Lung (tissue), 12 donors: ENCODE results near the gene KCNJ11. TPM values are rescaled to one million over a fixed set of nuclear protein-coding genes. Genes with fewer than 3 reads are reported as not detected.

Experiments used
- ATAC-seq: fragments of 200-7000 bp; cut with Tn5 transposase; one replicate; pipeline ENCODE4 v1.9.1; 2020; ENCODE audit warnings: moderate number of reproducible peaks; ENCODE audit not compliant: insufficient read depth, low FRiP score
- DNase-seq, 3 donors: peaks; one replicate each; pipeline ENCODE4 v3.0.0-alpha.2; 2013 to 2017
- H3K27ac ChIP-seq, 2 donors: one replicate each; pipeline ENCODE4 v1.5.1; 2013; ENCODE audit warnings: mild to moderate bottlenecking in 2 of 2, moderate library complexity in 2 of 2, control low read depth in 1 of 2, inconsistent platforms in 1 of 2, low read depth in 1 of 2, low read length in 1 of 2
- H3K27me3 ChIP-seq, 3 donors: one replicate each; pipeline ENCODE4 v1.5.1; 2013; ENCODE audit warnings: low read length in 2 of 3; ENCODE audit not compliant: control insufficient read depth in 3 of 3, insufficient read depth in 3 of 3
- H3K36me3 ChIP-seq, 4 donors: one replicate each; pipeline ENCODE4 v1.5.1; 2013; ENCODE audit warnings: low read length in 4 of 4, mild to moderate bottlenecking in 1 of 4, moderate library complexity in 1 of 4; ENCODE audit not compliant: control insufficient read depth in 4 of 4, insufficient read depth in 4 of 4
- H3K4me1 ChIP-seq, 5 donors: one replicate each; pipeline ENCODE4 v1.5.1; 2013; ENCODE audit warnings: low read length in 5 of 5, mild to moderate bottlenecking in 2 of 5, moderate library complexity in 1 of 5; ENCODE audit not compliant: control insufficient read depth in 5 of 5, insufficient read depth in 5 of 5
- H3K4me3 ChIP-seq: one replicate; pipeline ENCODE4 v1.5.1; 2013; ENCODE audit warnings: mild to moderate bottlenecking, control low read depth, moderate library complexity
- H3K9ac ChIP-seq, 2 donors: one replicate each; pipeline ENCODE4 v1.5.1; 2013; ENCODE audit warnings: low read length in 2 of 2, control low read depth in 1 of 2; ENCODE audit not compliant: insufficient read depth in 1 of 2
- H3K9me3 ChIP-seq, 4 donors: one replicate each; pipeline ENCODE4 v1.5.1; 2013; ENCODE audit warnings: low read length in 3 of 4, mild to moderate bottlenecking in 1 of 4, moderate library complexity in 1 of 4; ENCODE audit not compliant: control insufficient read depth in 4 of 4, insufficient read depth in 3 of 4
- CTCF ChIP-seq: IDR thresholded peaks from 2 replicates; pipeline ENCODE4 v1.5.1; 2012; ENCODE audit warnings: mild to moderate bottlenecking; ENCODE audit errors: control extremely low read depth, extremely low read depth
- WGBS, 2 donors: extraction: QIAGEN DNeasy Blood & Tissue Kit; methylation state at CpG; one replicate each; pipeline ENCODE4 v1.1.7; 2013; 5-methylcytosine and 5-hydroxymethylcytosine counted together
- polyA plus RNA-seq, 2 donors: library from polyadenylated mRNA; stranded (reverse); fragments of 200-250 nt; gene quantifications; one replicate each; pipeline ENCODE4 v1.2.1, GENCODE V29; 2013
- total RNA-seq, 2 donors: library from RNA; depleted of rRNA in 1 of 2; stranded (reverse); fragments of >200 nt in 1 of 2; gene quantifications; one replicate each; pipeline ENCODE4 v1.2.1, GENCODE V29; 2014 to 2021
- donor health status: control.
- donor health status: control.
- donor health status: Bipolar disorder and iron deficiency.
- donor health status: healthy.
- donor health status: DM: yes; HTN: yes; CAD: no.

KCNJ11 gene
- total and polyA plus RNA-seq, 4 donors, result 2.3 to 4.5 (median 2.8) TPM

- Histone ChIP-seq H3K36me3 (no peaks in the 10 kb centered on the region), H3K9ac (no peak overlapping the region), H3K27ac (peak overlapping the region in 1 of 2 donors; percentile 87), H3K27me3 (peaks cover 0 to 6% (median 4%) of the 10 kb centered on the region in 3 donors), H3K4me1 (peaks cover 0 to 12% (median 0%) of the 10 kb centered on the region in 5 donors), H3K9me3 (no peaks in the 10 kb centered on the region), H3K4me3 (no peak overlapping the region)
- 74 to 80% methylated on average over 6 of the region's 6 CpGs for WGBS, 2 donors
- TF ChIP-seq CTCF, result no peak
- DNase-seq, result no peak
- ATAC-seq, result no peak
Observed at GRCh38 chr11:17385926-17386325, 2.5 kb downstream of the KCNJ11 start.

GRCh38 chr11:17385492-17385891 lies 3.0 kb downstream of the KCNJ11 start:
- Histone ChIP-seq H3K9ac (no peak overlapping the region), H3K27me3 (peaks cover 0 to 6% (median 3%) of the 10 kb centered on the region in 3 donors), H3K4me3 (no peak overlapping the region), H3K27ac (peak overlapping the region in 1 of 2 donors; percentile 87), H3K4me1 (peaks cover 0 to 12% (median 0%) of the 10 kb centered on the region in 5 donors), H3K9me3 (no peaks in the 10 kb centered on the region), H3K36me3 (no peaks in the 10 kb centered on the region)
- no peak for TF ChIP-seq CTCF
- no peak for ATAC-seq
- no peak for DNase-seq
- 88 to 89% methylated on average over 5 of the region's 5 CpGs for WGBS, 2 donors

DNA sequence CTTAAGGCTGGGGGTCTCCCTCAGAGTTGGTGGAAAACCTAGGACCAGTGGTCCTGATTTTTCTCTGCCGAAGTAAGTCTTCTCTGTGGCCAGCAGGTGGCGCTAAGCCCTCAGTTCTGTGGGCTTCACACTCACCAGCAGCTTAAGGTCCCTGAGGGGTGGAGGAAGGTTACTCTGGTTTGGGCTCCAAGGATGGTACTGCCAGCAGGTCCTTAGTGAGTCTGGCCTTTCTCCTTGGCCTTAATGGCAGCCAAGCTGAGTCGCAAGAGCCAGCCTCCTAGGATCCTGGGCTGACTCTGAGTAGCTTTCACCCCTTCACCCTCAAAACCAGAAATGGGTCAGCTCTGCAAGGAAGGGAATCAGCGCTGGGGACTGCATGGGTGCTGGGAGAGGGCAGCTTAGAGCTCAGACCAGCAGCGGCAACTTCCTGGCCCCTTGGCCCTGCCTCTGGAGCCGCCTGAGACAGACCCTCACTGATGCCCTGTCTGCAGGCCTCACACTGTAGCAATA lies 4.4 kb downstream of the KCNJ11 start:
- Histone ChIP-seq H3K27ac (no peak overlapping the region), H3K4me3 (no peak overlapping the region), H3K27me3 (no peaks in the 10 kb centered on the region), H3K9me3 (no peaks in the 10 kb centered on the region), H3K36me3 (peaks cover 0 to 3% (median 0%) of the 10 kb centered on the region in 4 donors), H3K4me1 (peaks cover 0 to 12% (median 0%) of the 10 kb centered on the region in 5 donors), H3K9ac (no peak overlapping the region)
- TF ChIP-seq CTCF, result peak; percentile 85
- DNase-seq (peak; percentile 79 to 88 (median 87)), ATAC-seq (no peak)
- 49 to 55% methylated on average over 6 of the region's 6 CpGs for WGBS, 2 donors

GRCh38 chr11:17383461-17383860 lies 5.0 kb downstream of the KCNJ11 start:
- Histone ChIP-seq H3K27ac (no peak overlapping the region), H3K27me3 (no peaks in the 10 kb centered on the region), H3K9me3 (peaks cover 0 to under 1% (median 0%) of the 10 kb centered on the region in 4 donors), H3K4me3 (no peak overlapping the region), H3K4me1 (peaks cover 0 to 12% (median 0%) of the 10 kb centered on the region in 5 donors), H3K36me3 (peaks cover 0 to 3% (median 0%) of the 10 kb centered on the region in 4 donors), H3K9ac (no peak overlapping the region)
- no peak for TF ChIP-seq CTCF
- WGBS, 2 donors, result 42 to 75% methylated on average over 1 of the region's 1 CpG
- no peak for ATAC-seq
- DNase-seq, result no peak
